HepG2 (cell line): ENCODE measurements around the gene SLCO4A1. TPM values are rescaled to one million over a fixed set of nuclear protein-coding genes. Genes with fewer than 3 reads are reported as not detected.

ENCODE experiments used
- AKAP8 ChIP-seq: sonication (generic); formaldehyde crosslinking; IDR thresholded peaks from 2 replicates; pipeline ENCODE4 v1.5.1; 2020; ENCODE audit warnings: mild to moderate bottlenecking, missing genetic modification reagents
- ATF5 ChIP-seq: sonication (generic); formaldehyde crosslinking; IDR thresholded peaks from 2 replicates; pipeline ENCODE4 v1.4.0; 2020; ENCODE audit warnings: mild to moderate bottlenecking, low read depth, missing genetic modification reagents
- BORCS8-MEF2B ChIP-seq: sonication (generic); formaldehyde crosslinking; IDR thresholded peaks from 2 replicates; pipeline ENCODE4 v1.8.0; 2022; ENCODE audit warnings: mild to moderate bottlenecking, missing genetic modification reagents
- CHCHD3 ChIP-seq: sonication (generic); formaldehyde crosslinking; IDR thresholded peaks from 2 replicates; pipeline ENCODE4 v1.8.0; 2022; ENCODE audit warnings: mild to moderate bottlenecking, missing genetic modification reagents, moderate library complexity
- CHD4 ChIP-seq: fragments of 200-600 bp; sonication (generic); IDR thresholded peaks from 2 replicates; pipeline ENCODE4 v1.7.0; 2017; ENCODE audit warnings: mild to moderate bottlenecking, low read length, borderline replicate concordance
- E2F2 ChIP-seq: sonication (generic); formaldehyde crosslinking; IDR thresholded peaks from 2 replicates; pipeline ENCODE4 v1.4.0; 2020; ENCODE audit warnings: missing genetic modification reagents, borderline replicate concordance
- ELF1 ChIP-seq: sonication (generic); formaldehyde crosslinking; IDR thresholded peaks from 2 replicates; pipeline ENCODE4 v1.4.0; 2020; ENCODE audit warnings: missing genetic modification reagents
- HNRNPUL1 ChIP-seq: fragments of 200-400 bp; formaldehyde crosslinking; IDR thresholded peaks from 2 replicates; pipeline ENCODE4 v1.6.1; 2017; ENCODE audit warnings: low read depth, mild to moderate bottlenecking, low read length, moderate library complexity
- HOXD1 ChIP-seq: sonication (generic); formaldehyde crosslinking; IDR thresholded peaks from 2 replicates; pipeline ENCODE4 v1.5.0; 2020; ENCODE audit warnings: missing genetic modification reagents
- MXD4 ChIP-seq: IDR thresholded peaks from 2 replicates; pipeline ENCODE4 v1.6.1; 2016; ENCODE audit warnings: mild to moderate bottlenecking, missing biosample characterization, missing genetic modification reagents
- PATZ1 ChIP-seq: sonication (generic); formaldehyde crosslinking; IDR thresholded peaks from 2 replicates; pipeline ENCODE4 v1.4.0; 2020; ENCODE audit warnings: missing genetic modification reagents
- RARA ChIP-seq: IDR thresholded peaks from 2 replicates; pipeline ENCODE4 v1.6.1; 2016; ENCODE audit warnings: missing genetic modification reagents, missing compliant biosample characterization
- SP4 ChIP-seq: sonication (generic); formaldehyde crosslinking; IDR thresholded peaks from 2 replicates; pipeline ENCODE4 v1.8.1; 2023; ENCODE audit warnings: mild to moderate bottlenecking, missing genetic modification reagents
- TARDBP ChIP-seq: sonication (generic); formaldehyde crosslinking; IDR thresholded peaks from 2 replicates; pipeline ENCODE4 v1.8.0; 2022; ENCODE audit warnings: mild to moderate bottlenecking, missing genetic modification reagents
- TBX2 ChIP-seq: sonication (generic); formaldehyde crosslinking; IDR thresholded peaks from 2 replicates; pipeline ENCODE4 v1.5.0; 2020; ENCODE audit warnings: missing genetic modification reagents, mild to moderate bottlenecking, borderline replicate concordance
- TCF7 ChIP-seq: sonication (generic); IDR thresholded peaks from 2 replicates; pipeline ENCODE4 v1.6.1; 2016; ENCODE audit warnings: antibody characterized with exemption, low read depth
- ZBTB3 ChIP-seq: sonication (generic); formaldehyde crosslinking; IDR thresholded peaks from 2 replicates; pipeline ENCODE4 v1.4.0; 2020; ENCODE audit warnings: low read depth, mild to moderate bottlenecking, moderate library complexity, missing genetic modification reagents, borderline replicate concordance
- ZBTB7B ChIP-seq: sonication (generic); formaldehyde crosslinking; IDR thresholded peaks from 2 replicates; pipeline ENCODE4 v1.4.0; 2020; ENCODE audit warnings: missing genetic modification reagents
- ZFP1 ChIP-seq: IDR thresholded peaks from 2 replicates; pipeline ENCODE4 v1.6.1; 2016
- ZFX ChIP-seq: sonication (generic); formaldehyde crosslinking; IDR thresholded peaks from 2 replicates; pipeline ENCODE4 v1.4.0; 2020; ENCODE audit warnings: mild to moderate bottlenecking, low read depth, missing genetic modification reagents, moderate library complexity
- ZNF253 ChIP-seq: sonication (generic); formaldehyde crosslinking; IDR thresholded peaks from 2 replicates; pipeline ENCODE4 v1.8.0; 2022; ENCODE audit warnings: mild to moderate bottlenecking, missing genetic modification reagents, borderline replicate concordance
- ZNF441 ChIP-seq: sonication (generic); formaldehyde crosslinking; IDR thresholded peaks from 2 replicates; pipeline ENCODE4 v1.7.0; 2021; ENCODE audit warnings: missing genetic modification reagents, borderline replicate concordance
- ZNF672 ChIP-seq: sonication (generic); formaldehyde crosslinking; IDR thresholded peaks from 2 replicates; pipeline ENCODE4 v1.8.1; 2022; ENCODE audit warnings: missing genetic modification reagents
- polyA plus RNA-seq, 8 experiments: library from polyadenylated mRNA; depleted of rRNA in 3 of 8; stranded (reverse) in 7 of 8; unstranded in 1 of 8; fragments of >200 nt; fragmentation: Illumina TruSeq in 4 of 8; extraction: Trizol in 4 of 8; gene quantifications; 2 replicates each; pipeline versions ENCODE4 v1.2.1 to v1.2.3, GENCODE V29; 2011 to 2016; ENCODE audit warnings: low read depth in 4 of 8, missing spikeins in 1 of 8, mixed read lengths in 1 of 8; ENCODE audit not compliant: insufficient read depth in 1 of 8
- total RNA-seq, 5 experiments: library from RNA; depleted of rRNA; stranded (reverse); fragments of >200 nt; fragmentation: Illumina TruSeq; extraction: Trizol; gene quantifications; 2 replicates each; pipeline ENCODE4 v1.2.3, GENCODE V29; 2016; ENCODE audit warnings: low read depth in 1 of 5
- TF ChIP-seq, protein P1 (sequence below): sonication (generic); formaldehyde crosslinking; IDR thresholded peaks from 2 replicates; pipeline ENCODE4 v1.4.0; 2020; ENCODE audit warnings: missing genetic modification reagents; ENCODE audit errors: not compliant biosample characterization
- TF ChIP-seq, protein P2 (sequence below): sonication (generic); formaldehyde crosslinking; IDR thresholded peaks from 2 replicates; pipeline ENCODE4 v1.4.0; 2020; ENCODE audit warnings: missing genetic modification reagents

The SLCO4A1 gene
- total and polyA plus RNA-seq, 2 of the 13 experiments (the other 11 are each of a cell fraction or from before 2014, with no cell fraction given) = 55.5 to 112 TPM

DNA sequence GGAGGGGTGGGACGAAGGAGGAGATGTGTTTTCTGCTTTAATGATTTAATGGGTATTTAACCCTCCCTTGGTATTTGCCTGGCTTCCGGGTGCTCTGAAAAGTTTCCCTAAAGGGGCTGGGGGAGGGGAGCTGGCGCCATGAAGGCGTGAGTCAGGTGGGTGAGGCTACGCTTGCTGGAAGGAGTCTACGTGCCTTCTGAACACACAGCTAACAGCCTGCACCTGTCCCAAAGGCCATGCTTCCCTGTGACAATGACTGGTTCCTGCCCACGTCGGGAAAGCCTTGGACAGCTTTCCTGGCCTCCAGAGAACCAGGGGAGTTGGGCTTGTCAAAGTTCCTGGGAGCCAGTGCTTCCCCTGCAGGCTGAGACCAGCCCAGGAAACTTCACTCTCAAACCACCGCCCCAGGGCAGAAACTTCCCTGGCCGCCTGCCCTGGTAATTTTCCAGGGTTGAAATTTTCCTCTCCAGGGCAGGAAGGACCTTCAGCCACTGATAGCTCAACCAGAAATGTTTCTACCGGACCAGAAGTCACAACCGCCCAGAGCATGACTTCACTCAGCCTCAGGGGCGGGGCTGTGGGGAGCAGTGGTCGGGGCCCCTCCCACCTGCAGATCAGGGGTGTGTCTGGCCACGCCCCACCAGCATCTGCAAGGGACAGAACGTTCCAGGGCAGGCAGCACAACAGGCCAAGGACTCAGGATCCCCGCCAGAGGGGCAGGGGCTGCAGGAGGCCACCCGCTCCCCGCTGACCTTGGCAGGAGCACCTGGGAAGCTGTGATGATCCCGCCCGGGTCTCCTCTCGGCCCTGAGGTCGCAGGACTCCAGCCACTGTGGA, 18.6 kb upstream of the SLCO4A1 start (continued):
- TF ChIP-seq SP4 (CRISPR knock-in tag) = peak; percentile 94
- TF ChIP-seq PATZ1 (CRISPR knock-in tag) = peak; percentile 98
- TF ChIP-seq HOXD1 = peak; percentile 12; the same call in 1 of the 2 replicates
- peak; percentile 73 for TF ChIP-seq TARDBP (CRISPR knock-in tag)
- TF ChIP-seq ZNF672 (CRISPR knock-in tag) = no peak
- peak; percentile 49; the same call in 1 of the 2 replicates for TF ChIP-seq TCF7
- TF ChIP-seq RARA (CRISPR knock-in tag) = peak; percentile 82
- TF ChIP-seq, protein P1, sequence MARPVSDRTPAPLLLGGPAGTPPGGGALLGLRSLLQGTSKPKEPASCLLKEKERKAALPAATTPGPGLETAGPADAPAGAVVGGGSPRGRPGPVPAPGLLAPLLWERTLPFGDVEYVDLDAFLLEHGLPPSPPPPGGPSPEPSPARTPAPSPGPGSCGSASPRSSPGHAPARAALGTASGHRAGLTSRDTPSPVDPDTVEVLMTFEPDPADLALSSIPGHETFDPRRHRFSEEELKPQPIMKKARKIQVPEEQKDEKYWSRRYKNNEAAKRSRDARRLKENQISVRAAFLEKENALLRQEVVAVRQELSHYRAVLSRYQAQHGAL = no peak
- TF ChIP-seq ZFP1 (CRISPR knock-in tag) = no peak; the same call in none of the 2 replicates
- TF ChIP-seq ZNF441 (CRISPR knock-in tag) = peak; percentile 79; the same call in 1 of the 2 replicates
- TF ChIP-seq ATF5 (CRISPR knock-in tag) = peak; percentile 24; the same call in 1 of the 2 replicates
- TF ChIP-seq HNRNPUL1 = no peak
- TF ChIP-seq E2F2 = no peak; the same call in 1 of the 2 replicates
- TF ChIP-seq CHCHD3 (CRISPR knock-in tag) = no peak
- TF ChIP-seq, protein P2, sequence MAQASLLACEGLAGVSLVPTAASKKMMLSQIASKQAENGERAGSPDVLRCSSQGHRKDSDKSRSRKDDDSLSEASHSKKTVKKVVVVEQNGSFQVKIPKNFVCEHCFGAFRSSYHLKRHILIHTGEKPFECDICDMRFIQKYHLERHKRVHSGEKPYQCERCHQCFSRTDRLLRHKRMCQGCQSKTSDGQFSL (CRISPR knock-in tag) = peak; percentile 61; the same call in 1 of the 2 replicates
- peak; percentile 45; the same call in 1 of the 2 replicates for TF ChIP-seq ZNF253
- TF ChIP-seq ZBTB3 (CRISPR knock-in tag) = peak; percentile 91; the same call in 1 of the 2 replicates
- TF ChIP-seq TBX2 (CRISPR knock-in tag) = peak; percentile 84; the same call in 1 of the 2 replicates
- TF ChIP-seq ELF1 (CRISPR knock-in tag) = peak; percentile 71
- peak; percentile 9; the same call in 1 of the 2 replicates for TF ChIP-seq BORCS8-MEF2B (CRISPR knock-in tag)
- TF ChIP-seq AKAP8 (CRISPR knock-in tag) = peak; percentile 90; the same call in 1 of the 2 replicates
- peak; percentile 61; the same call in 1 of the 2 replicates for TF ChIP-seq MXD4 (CRISPR knock-in tag)
- TF ChIP-seq CHD4 = no peak
- TF ChIP-seq ZFX (CRISPR knock-in tag) = peak; percentile 85
- TF ChIP-seq ZBTB7B (CRISPR knock-in tag) = peak; percentile 97
